ENCODE results near the gene COL28A1. TPM values are rescaled to one million over a fixed set of nuclear protein-coding genes. Genes with fewer than 3 reads are reported as not detected.
"Not testable (repeated sequence)": the region's sequence is repeated elsewhere in the genome, so short reads cannot be mapped to it uniquely, and the experiment has no call there.

COL28A1 gene
- total RNA-seq, 1 experiment from 2014 or later = under 0.01 TPM

- DNase-seq (ENCODE audit: low read depth) = not testable (repeated sequence)
These were observed 70.5 kb downstream of the COL28A1 start for GRCh38 chr7:7464991-7465765.

- DNase-seq (ENCODE audit: low read depth) = no peak
These were observed 81.7 kb downstream of the COL28A1 start for GRCh38 chr7:7454000-7454399.

- DNase-seq (ENCODE audit: low read depth) = no peak
These were observed 83.0 kb downstream of the COL28A1 start for GRCh38 chr7:7452652-7453051.

GRCh38 chr7:7452119-7452518, 83.6 kb downstream of the COL28A1 start:
- no peak for DNase-seq (ENCODE audit: low read depth)

- DNase-seq (ENCODE audit: low read depth) = no peak
These were observed 86.6 kb downstream of the COL28A1 start for GRCh38 chr7:7449055-7449454.

GRCh38 chr7:7446616-7447015, 89.1 kb downstream of the COL28A1 start:
- no peak for DNase-seq (ENCODE audit: low read depth)

- DNase-seq (ENCODE audit: low read depth) = no peak
These were observed 91.8 kb downstream of the COL28A1 start for GRCh38 chr7:7443806-7444350.

- DNase-seq (ENCODE audit: low read depth) = no peak
These were observed 96.1 kb downstream of the COL28A1 start for GRCh38 chr7:7439564-7439963.

GRCh38 chr7:7438851-7439250, 96.8 kb downstream of the COL28A1 start:
- DNase-seq (ENCODE audit: low read depth) = peak; percentile 98

- DNase-seq (ENCODE audit: low read depth) = no peak
These were observed 99.7 kb downstream of the COL28A1 start for GRCh38 chr7:7435978-7436377.

GRCh38 chr7:7434329-7434728, 101.3 kb downstream of the COL28A1 start:
- no peak for DNase-seq (ENCODE audit: low read depth)

- DNase-seq (ENCODE audit: low read depth) = no peak
These were observed 101.9 kb downstream of the COL28A1 start for GRCh38 chr7:7433811-7434210.

- DNase-seq (ENCODE audit: low read depth) = no peak
These were observed 102.7 kb downstream of the COL28A1 start for GRCh38 chr7:7432979-7433378.

GRCh38 chr7:7428806-7429205, 106.9 kb downstream of the COL28A1 start:
- DNase-seq (ENCODE audit: low read depth) = peak; percentile 90

GRCh38 chr7:7427363-7427762, 108.3 kb downstream of the COL28A1 start:
- peak; percentile 66 for DNase-seq (ENCODE audit: low read depth)

- no peak for DNase-seq (ENCODE audit: low read depth)
These were observed 109.0 kb downstream of the COL28A1 start for GRCh38 chr7:7426676-7427075.

GRCh38 chr7:7425321-7425720, 110.4 kb downstream of the COL28A1 start:
- no peak for DNase-seq (ENCODE audit: low read depth)

GRCh38 chr7:7424151-7424873, 111.4 kb downstream of the COL28A1 start:
- DNase-seq (ENCODE audit: low read depth) = peak; percentile 86

GRCh38 chr7:7422641-7423040, 113.0 kb downstream of the COL28A1 start:
- DNase-seq (ENCODE audit: low read depth) = no peak

- DNase-seq (ENCODE audit: low read depth) = no peak
These were observed 113.8 kb downstream of the COL28A1 start for GRCh38 chr7:7421826-7422225.

GRCh38 chr7:7418997-7419396, 116.7 kb downstream of the COL28A1 start:
- no peak for DNase-seq (ENCODE audit: low read depth)

GRCh38 chr7:7417851-7418250, 117.8 kb downstream of the COL28A1 start:
- no peak for DNase-seq (ENCODE audit: low read depth)

GRCh38 chr7:7417414-7417813, 118.3 kb downstream of the COL28A1 start:
- DNase-seq (ENCODE audit: low read depth) = no peak
